Measurements from ENCODE around the gene TTBK2.

GRCh38 chr15:42918047-42918446 is 2.5 kb downstream of the TTBK2 start:
- TF ChIP-seq, protein P1, sequence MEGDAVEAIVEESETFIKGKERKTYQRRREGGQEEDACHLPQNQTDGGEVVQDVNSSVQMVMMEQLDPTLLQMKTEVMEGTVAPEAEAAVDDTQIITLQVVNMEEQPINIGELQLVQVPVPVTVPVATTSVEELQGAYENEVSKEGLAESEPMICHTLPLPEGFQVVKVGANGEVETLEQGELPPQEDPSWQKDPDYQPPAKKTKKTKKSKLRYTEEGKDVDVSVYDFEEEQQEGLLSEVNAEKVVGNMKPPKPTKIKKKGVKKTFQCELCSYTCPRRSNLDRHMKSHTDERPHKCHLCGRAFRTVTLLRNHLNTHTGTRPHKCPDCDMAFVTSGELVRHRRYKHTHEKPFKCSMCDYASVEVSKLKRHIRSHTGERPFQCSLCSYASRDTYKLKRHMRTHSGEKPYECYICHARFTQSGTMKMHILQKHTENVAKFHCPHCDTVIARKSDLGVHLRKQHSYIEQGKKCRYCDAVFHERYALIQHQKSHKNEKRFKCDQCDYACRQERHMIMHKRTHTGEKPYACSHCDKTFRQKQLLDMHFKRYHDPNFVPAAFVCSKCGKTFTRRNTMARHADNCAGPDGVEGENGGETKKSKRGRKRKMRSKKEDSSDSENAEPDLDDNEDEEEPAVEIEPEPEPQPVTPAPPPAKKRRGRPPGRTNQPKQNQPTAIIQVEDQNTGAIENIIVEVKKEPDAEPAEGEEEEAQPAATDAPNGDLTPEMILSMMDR (IDR thresholded peaks at IDR 0.05): no peak
- TF ChIP-seq POLR2A (IDR thresholded peaks at IDR 0.05): no peak
